ENCODE data around the gene EEFSEC. TPM values are rescaled to one million over a fixed set of nuclear protein-coding genes. Genes with fewer than 3 reads are reported as not detected.

EEFSEC gene
- total RNA-seq, 3 donors from 2014 or later: 20.2 to 23.9 (median 21.9) TPM

- Mint-ChIP-seq H3K36me3 (ENCODE audit: insufficient read depth) (peaks cover 6% of the 10 kb centered on the region), H3K4me3 (no peak overlapping the region), H3K27me3 (ENCODE audit: low read depth) (no peaks in the 10 kb centered on the region), H3K4me1 (ENCODE audit: low read depth) (peaks cover 7% of the 10 kb centered on the region), H3K9me3 (no peaks in the 10 kb centered on the region)
- no peak for ATAC-seq
- no peak for DNase-seq
Measured at GRCh38 chr3:128348805-128349531, 195.7 kb downstream of the EEFSEC start.

GRCh38 chr3:128349963-128350599, 196.8 kb downstream of the EEFSEC start:
- Mint-ChIP-seq H3K9me3 (no peaks in the 10 kb centered on the region), H3K4me1 (ENCODE audit: low read depth) (peaks cover 7% of the 10 kb centered on the region), H3K4me3 (no peak overlapping the region), H3K27me3 (ENCODE audit: low read depth) (no peaks in the 10 kb centered on the region), H3K36me3 (ENCODE audit: insufficient read depth) (peaks cover 4% of the 10 kb centered on the region)
- no peak for ATAC-seq
- DNase-seq: no peak

- Mint-ChIP-seq H3K9me3 (no peaks in the 10 kb centered on the region), H3K4me1 (ENCODE audit: low read depth) (peaks cover 7% of the 10 kb centered on the region), H3K4me3 (no peak overlapping the region), H3K27me3 (ENCODE audit: low read depth) (no peaks in the 10 kb centered on the region), H3K36me3 (ENCODE audit: insufficient read depth) (peaks cover 4% of the 10 kb centered on the region)
- DNase-seq: no peak
- ATAC-seq: no peak
Measured at GRCh38 chr3:128351546-128351945, 198.3 kb downstream of the EEFSEC start.

- H3K27me3 Mint-ChIP-seq (ENCODE audit: low read depth): no peaks in the 10 kb centered on the region
- H3K9me3 Mint-ChIP-seq: no peaks in the 10 kb centered on the region
- ATAC-seq (no peak), DNase-seq (no peak)
- no peak overlapping the region for H3K4me3 Mint-ChIP-seq
- peaks cover 3% of the 10 kb centered on the region for H3K4me1 Mint-ChIP-seq (ENCODE audit: low read depth)
- H3K36me3 Mint-ChIP-seq (ENCODE audit: insufficient read depth): peaks cover 5% of the 10 kb centered on the region
Measured at GRCh38 chr3:128352326-128352725, 199.0 kb downstream of the EEFSEC start.

GRCh38 chr3:128353361-128353965, 200.2 kb downstream of the EEFSEC start:
- peaks cover 3% of the 10 kb centered on the region for H3K4me1 Mint-ChIP-seq (ENCODE audit: low read depth)
- H3K36me3 Mint-ChIP-seq (ENCODE audit: insufficient read depth): peaks cover 8% of the 10 kb centered on the region
- no peak for DNase-seq

GRCh38 chr3:128353991-128354687, 200.9 kb downstream of the EEFSEC start:
- H3K4me3 Mint-ChIP-seq: no peak overlapping the region
- H3K36me3 Mint-ChIP-seq (ENCODE audit: insufficient read depth): peaks cover 13% of the 10 kb centered on the region

More at GRCh38 chr3:128353361-128353965, 200.2 kb downstream of the EEFSEC start:
- Mint-ChIP-seq H3K4me3 (no peak overlapping the region), H3K9me3 (no peaks in the 10 kb centered on the region), H3K27me3 (ENCODE audit: low read depth) (no peaks in the 10 kb centered on the region)
- no peak for ATAC-seq

GRCh38 chr3:128354788-128355542, 201.7 kb downstream of the EEFSEC start:
- Mint-ChIP-seq H3K36me3 (ENCODE audit: insufficient read depth) (peaks cover 13% of the 10 kb centered on the region), H3K27me3 (ENCODE audit: low read depth) (no peaks in the 10 kb centered on the region), H3K4me1 (ENCODE audit: low read depth) (no peaks in the 10 kb centered on the region), H3K4me3 (no peak overlapping the region), H3K9me3 (no peaks in the 10 kb centered on the region)
- ATAC-seq (no peak), DNase-seq (no peak)

More at GRCh38 chr3:128353991-128354687, 200.9 kb downstream of the EEFSEC start:
- Mint-ChIP-seq H3K4me1 (ENCODE audit: low read depth) (no peaks in the 10 kb centered on the region), H3K9me3 (no peaks in the 10 kb centered on the region), H3K27me3 (ENCODE audit: low read depth) (no peaks in the 10 kb centered on the region)
- ATAC-seq (no peak), DNase-seq (no peak)

GRCh38 chr3:128355543-128355919, 202.2 kb downstream of the EEFSEC start:
- Mint-ChIP-seq H3K36me3 (ENCODE audit: insufficient read depth) (peaks cover 13% of the 10 kb centered on the region), H3K4me1 (ENCODE audit: low read depth) (no peaks in the 10 kb centered on the region), H3K27me3 (ENCODE audit: low read depth) (no peaks in the 10 kb centered on the region), H3K4me3 (no peak overlapping the region), H3K9me3 (no peaks in the 10 kb centered on the region)
- DNase-seq (no peak), ATAC-seq (no peak)

- Mint-ChIP-seq H3K4me3 (no peak overlapping the region), H3K4me1 (ENCODE audit: low read depth) (no peaks in the 10 kb centered on the region), H3K9me3 (no peaks in the 10 kb centered on the region), H3K36me3 (ENCODE audit: insufficient read depth) (peaks cover 9% of the 10 kb centered on the region), H3K27me3 (ENCODE audit: low read depth) (no peaks in the 10 kb centered on the region)
- ATAC-seq: no peak
- no peak for DNase-seq
Measured at GRCh38 chr3:128356822-128357221, 203.5 kb downstream of the EEFSEC start.

GRCh38 chr3:128357538-128357937, 204.3 kb downstream of the EEFSEC start:
- H3K27me3 Mint-ChIP-seq (ENCODE audit: low read depth): no peaks in the 10 kb centered on the region
- no peak for ATAC-seq

GRCh38 chr3:128358156-128358895, 205.0 kb downstream of the EEFSEC start:
- H3K4me3 Mint-ChIP-seq: no peak overlapping the region
- ATAC-seq: no peak
- H3K9me3 Mint-ChIP-seq: no peaks in the 10 kb centered on the region
- H3K4me1 Mint-ChIP-seq (ENCODE audit: low read depth): no peaks in the 10 kb centered on the region
- peaks cover 13% of the 10 kb centered on the region for H3K36me3 Mint-ChIP-seq (ENCODE audit: insufficient read depth)
- DNase-seq: no peak
- no peaks in the 10 kb centered on the region for H3K27me3 Mint-ChIP-seq (ENCODE audit: low read depth)

More at GRCh38 chr3:128357538-128357937, 204.3 kb downstream of the EEFSEC start:
- Mint-ChIP-seq H3K4me1 (ENCODE audit: low read depth) (no peaks in the 10 kb centered on the region), H3K4me3 (no peak overlapping the region), H3K36me3 (ENCODE audit: insufficient read depth) (peaks cover 12% of the 10 kb centered on the region), H3K9me3 (no peaks in the 10 kb centered on the region)
- DNase-seq: no peak

- Mint-ChIP-seq H3K27me3 (ENCODE audit: low read depth) (no peaks in the 10 kb centered on the region), H3K4me1 (ENCODE audit: low read depth) (no peaks in the 10 kb centered on the region), H3K4me3 (no peak overlapping the region), H3K9me3 (no peaks in the 10 kb centered on the region), H3K36me3 (ENCODE audit: insufficient read depth) (peaks cover 14% of the 10 kb centered on the region)
- no peak for ATAC-seq
- DNase-seq: no peak
Measured at GRCh38 chr3:128359060-128359664, 205.9 kb downstream of the EEFSEC start.

Measured in activated T-cell treated with anti-CD3 and anti-CD28 coated beads, Interleukin-2, amount 50 U/mL, for 4 hours (primary cell).